Stimulated activated CD4-positive, alpha-beta T cell treated with anti-CD3 and anti-CD28 coated beads, Interleukin-4, amount 100 ng/mL, for 4 hours (primary cell): ENCODE measurements around the gene HIC2.
"Not testable (repeated sequence)": the region's sequence is repeated elsewhere in the genome, so short reads cannot be mapped to it uniquely, and the experiment has no call there.

ENCODE experiments used
- DNase-seq, 2 experiments: peaks; one replicate each; pipeline ENCODE4 v3.0.0-alpha.2; 2020

Gene HIC2

GRCh38 chr22:21498489-21498888, 81.3 kb downstream of the HIC2 start:
- not testable (repeated sequence) for DNase-seq

DNA sequence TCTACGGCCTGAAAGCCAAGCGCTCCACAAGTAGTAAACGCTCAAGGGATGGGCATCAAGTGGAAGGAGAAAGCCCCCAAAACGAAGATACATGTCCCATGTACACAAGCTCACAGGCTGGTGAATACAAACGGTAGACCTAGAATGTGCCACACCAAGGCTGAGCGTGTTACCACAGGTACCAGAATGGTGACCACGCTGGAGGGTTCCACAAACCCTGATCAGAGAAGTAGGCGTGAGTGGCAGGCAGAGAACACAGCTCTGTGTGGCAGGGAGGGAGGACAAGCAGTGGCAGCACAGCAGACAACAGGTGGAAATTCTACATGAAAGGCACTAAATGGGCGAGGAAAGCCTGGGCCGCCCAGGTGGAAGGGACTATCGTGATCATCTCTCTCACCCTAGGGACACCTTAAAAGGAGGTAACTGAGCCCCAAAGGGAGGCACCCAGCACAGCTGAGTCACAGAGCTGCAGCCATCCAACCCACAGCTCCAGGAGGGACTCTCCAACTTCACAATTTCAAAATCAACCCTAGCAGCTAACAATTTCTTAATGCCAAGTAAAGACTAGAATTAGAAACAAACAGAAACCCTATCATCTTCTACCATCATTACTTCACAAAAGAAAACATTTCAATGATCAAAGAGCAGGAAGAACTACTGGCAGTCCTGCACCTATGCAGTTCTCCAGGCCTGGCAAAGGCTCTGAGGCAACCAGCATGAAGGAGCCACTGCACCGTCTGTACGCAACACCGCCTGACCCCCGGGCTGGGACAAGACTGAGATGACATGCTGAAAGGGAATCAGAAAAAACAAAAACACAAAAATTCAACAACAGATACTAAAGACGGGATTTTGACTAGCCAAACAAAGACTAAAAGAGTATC, 82.7 kb downstream of the HIC2 start:
- not testable (repeated sequence) for DNase-seq
